Measurements from ENCODE around the gene PROC. TPM values are rescaled to one million over a fixed set of nuclear protein-coding genes. Genes with fewer than 3 reads are reported as not detected.

PROC gene
- total and polyA plus RNA-seq, 2 of the 4 experiments (the other 2 are of a cell fraction): 0.07 TPM; not detected in 1

- in situ Hi-C loops (cut with MboI; ENCODE audit: low sequenced_read_pairs) (no loop called here), intact Hi-C loops (cut with micrococcal nuclease) (no loop called here)
Observed at GRCh38 chr2:127456960-127457359, 38.7 kb downstream of the PROC start.

More at GRCh38 chr2:127456960-127457359, 38.7 kb downstream of the PROC start:
- Histone ChIP-seq H4K20me1 (ENCODE audit: insufficient read depth, low read length) (no peaks in the 10 kb centered on the region), H3K4me2 (ENCODE audit: low read depth, low read length) (no peak overlapping the region), H2AK9ac (replicated peaks; ENCODE audit: low read depth, low read length, poor library complexity) (no peak overlapping the region), H3K4me1 (ENCODE audit: control insufficient read depth, insufficient read depth, low read length) (0 out of 2 replicates have a peak, but pooled peaks cover 3% of the 10 kb centered on the region), H2BK5ac (ENCODE audit: low read depth, low read length, poor library complexity, severe bottlenecking) (no peak overlapping the region), H2BK15ac (ENCODE audit: low read depth, low read length) (no peak overlapping the region), H2AK5ac (ENCODE audit: low read depth, low read length) (no peak overlapping the region), H3K14ac (replicated peaks; ENCODE audit: low read depth, low read length) (no peak overlapping the region), H3K36me3 (ENCODE audit: control insufficient read depth, insufficient read depth, low read length) (no peaks in the 10 kb centered on the region), H2BK20ac (ENCODE audit: low read depth, low read length) (no peak overlapping the region), H3K9ac (ENCODE audit: low read depth, low read length) (no peak overlapping the region), H3K23ac (ENCODE audit: low read depth, low read length) (no peak overlapping the region), H2BK120ac (ENCODE audit: low read depth, low read length) (no peak overlapping the region), H3K4me3 (ENCODE audit: insufficient read depth, low read depth, low read length) (no peak overlapping the region), H4K91ac (ENCODE audit: insufficient read depth, low read depth, low read length) (no peak overlapping the region), H3K79me1 (ENCODE audit: low read depth in 1 of 2, low read length in 2 of 2) (no peaks in the 10 kb centered on the region), H3K4ac (ENCODE audit: low read depth, low read length) (no peak overlapping the region), H3K18ac (ENCODE audit: low read depth, low read length) (no peak overlapping the region), H2AFZ (replicated peaks; ENCODE audit: low read length, poor library complexity) (no peak overlapping the region), H4K8ac (ENCODE audit: low read depth in 2 of 2, low read length in 2 of 2) (no peak overlapping the region), H3K56ac (ENCODE audit: extremely low read depth, insufficient read depth, low read length) (no peak overlapping the region), H4K5ac (ENCODE audit: low read depth, low read length) (no peak overlapping the region), H3K9me3 (ENCODE audit: control insufficient read depth, insufficient read depth, low read length) (no peaks in the 10 kb centered on the region), H3K27me3 (ENCODE audit: control insufficient read depth, insufficient read depth, low read length) (no peaks in the 10 kb centered on the region), H3K27ac (ENCODE audit: insufficient read depth, low read length) (no peak overlapping the region), H3K9me1 (ENCODE audit: insufficient read depth, low read length) (no peaks in the 10 kb centered on the region; the same call in 1 of the 2 replicates)
- ChIA-PET CTCF (no interaction called here), POLR2A (ENCODE audit: unreplicated experiment) (no interaction called here)
- no TSS peak for BruUV-seq (replicated peaks)
- 95% methylated on average over 4 of the region's 12 CpGs; no CpG with 5 or more reads in 1 of the 2 experiments for WGBS, 2 experiments (ENCODE audit: extremely low coverage in 2 of 2, insufficient read length in 1 of 2)
- TF ChIP-seq NFE2L2 (IDR thresholded peaks at IDR 0.05; ENCODE audit: low read depth, low read length) (no peak), RFX5 (IDR thresholded peaks at IDR 0.05; ENCODE audit: low read depth, low read length) (no peak), BHLHE40 (IDR thresholded peaks at IDR 0.05; ENCODE audit: low read depth, low read length) (no peak), MAZ (IDR thresholded peaks at IDR 0.05; ENCODE audit: borderline replicate concordance, low read depth, low read length) (no peak), CTCF (conservative IDR thresholded peaks at IDR 0.05; ENCODE audit: low read depth, low read length) (no peak), MXI1 (IDR thresholded peaks at IDR 0.05; ENCODE audit: borderline replicate concordance, low read depth, low read length) (no peak), RAD21 (IDR thresholded peaks at IDR 0.05; ENCODE audit: low read length) (no peak), CHD1 (IDR thresholded peaks at IDR 0.05; ENCODE audit: low read depth, low read length) (no peak), MAFK (IDR thresholded peaks at IDR 0.05; ENCODE audit: low read depth, low read length) (no peak), RCOR1 (IDR thresholded peaks at IDR 0.05; ENCODE audit: insufficient replicate concordance, low read length) (no peak), CEBPB (IDR thresholded peaks at IDR 0.05; ENCODE audit: low read depth, low read length) (no peak), POLR2A (IDR thresholded peaks at IDR 0.05; ENCODE audit: low read depth, low read length) (no peak)
- ATAC-seq (ENCODE audit: low read depth): no peak
- no peak for DNase-seq
- dilution Hi-C loops (cut with HindIII; ENCODE audit: low sequenced_read_pairs, unreplicated experiment): no loop called here

Measured in IMR-90 (cell line).